Omental fat pad (tissue), 4 donors: Measurements from ENCODE around the gene SMIM1. TPM values are rescaled to one million over a fixed set of nuclear protein-coding genes. Genes with fewer than 3 reads are reported as not detected.

Source experiments
- ATAC-seq: fragments of 150-250 bp; one replicate; pipeline ENCODE4 v1.9.1; 2016; ENCODE audit warnings: mild to moderate bottlenecking, moderate library complexity; ENCODE audit not compliant: low FRiP score
- DNase-seq: peaks from one replicate; pipeline ENCODE4 v3.0.0-alpha.2; 2019; ENCODE audit warnings: low spot score
- CTCF ChIP-seq, 3 donors: fragments of 450-650 bp; IDR thresholded peaks; one replicate each; pipeline ENCODE4 v1.5.1; 2016 to 2017; ENCODE audit warnings: antibody characterized with exemption in 3 of 3, mild to moderate bottlenecking in 3 of 3, moderate library complexity in 2 of 3
- total RNA-seq, 4 donors: library from RNA; depleted of rRNA; stranded (reverse); fragments of >200 nt; gene quantifications; one replicate each; pipeline ENCODE4 v1.1.0, GENCODE V29; 2016

The SMIM1 gene
- total RNA-seq, 4 donors from 2014 or later: 4.3 to 4.6 TPM; not detected in 2

- TF ChIP-seq CTCF (IDR thresholded peaks at IDR 0.05): no peak
- DNase-seq (no peak), ATAC-seq (no peak)
These were observed 38.5 kb upstream of the SMIM1 start for GRCh38 chr1:3733883-3734589.

GRCh38 chr1:3734602-3735001, 37.9 kb upstream of the SMIM1 start:
- no peak for DNase-seq
- ATAC-seq: no peak
- TF ChIP-seq CTCF (IDR thresholded peaks at IDR 0.05): no peak

- DNase-seq (no peak), ATAC-seq (no peak)
- TF ChIP-seq CTCF (IDR thresholded peaks at IDR 0.05): no peak
These were observed 37.4 kb upstream of the SMIM1 start for GRCh38 chr1:3735027-3735681.

GRCh38 chr1:3735688-3736087, 36.9 kb upstream of the SMIM1 start:
- DNase-seq: no peak
- ATAC-seq: no peak
- TF ChIP-seq CTCF (IDR thresholded peaks at IDR 0.05): no peak

- DNase-seq (no peak), ATAC-seq (no peak)
- TF ChIP-seq CTCF (IDR thresholded peaks at IDR 0.05): no peak
These were observed 36.4 kb upstream of the SMIM1 start for GRCh38 chr1:3736131-3736561.

GRCh38 chr1:3736708-3737107, 35.8 kb upstream of the SMIM1 start:
- DNase-seq: no peak
- no peak for TF ChIP-seq CTCF (IDR thresholded peaks at IDR 0.05)
- ATAC-seq: no peak

- no peak for DNase-seq
- TF ChIP-seq CTCF (IDR thresholded peaks at IDR 0.05): no peak
- no peak for ATAC-seq
These were observed 33.6 kb upstream of the SMIM1 start for GRCh38 chr1:3738943-3739342.
